BLaER1 (cell line): ENCODE results near the gene GAPVD1.

ENCODE experiments used
- H3K27ac ChIP-seq: shearing (Covaris generic); formaldehyde crosslinking; 2 replicates; pipeline ENCODE4 v1.8.1; 2022
- H3K27me3 ChIP-seq: shearing (Covaris generic); formaldehyde crosslinking; 2 replicates; pipeline ENCODE4 v1.8.1; 2022
- H3K36me3 ChIP-seq: shearing (Covaris generic); formaldehyde crosslinking; 2 replicates; pipeline ENCODE4 v1.8.1; 2022
- H3K4me1 ChIP-seq: shearing (Covaris generic); formaldehyde crosslinking; 2 replicates; pipeline ENCODE4 v1.8.1; 2022
- H3K4me2 ChIP-seq: shearing (Covaris generic); formaldehyde crosslinking; 2 replicates; pipeline ENCODE4 v1.8.1; 2022
- H3K4me3 ChIP-seq: shearing (Covaris generic); formaldehyde crosslinking; 2 replicates; pipeline ENCODE4 v1.8.1; 2022
- H3K9ac ChIP-seq: shearing (Covaris generic); formaldehyde crosslinking; 2 replicates; pipeline ENCODE4 v1.8.1; 2022
- H3K9me3 ChIP-seq: shearing (Covaris generic); formaldehyde crosslinking; 2 replicates; pipeline ENCODE4 v1.8.1; 2022
- H4K20me1 ChIP-seq: shearing (Covaris generic); formaldehyde crosslinking; 2 replicates; pipeline ENCODE4 v1.8.1; 2022
- Cebpa-rat ChIP-seq: shearing (Covaris generic); IDR thresholded peaks from 2 replicates; pipeline ENCODE4 v1.8.1; 2022

Gene GAPVD1

GRCh38 chr9:125238127-125238914 is 23.3 kb upstream of the GAPVD1 start:
- Histone ChIP-seq H3K9me3 (no peaks in the 10 kb centered on the region), H4K20me1 (peaks cover 74% of the 10 kb centered on the region), H3K4me3 (peak overlapping the region; percentile 82), H3K9ac (peak overlapping the region; percentile 97; the same call in 1 of the 2 replicates), H3K27me3 (no peaks in the 10 kb centered on the region), H3K36me3 (peaks cover 62% of the 10 kb centered on the region), H3K4me2 (peak overlapping the region; percentile 73), H3K27ac (no peak overlapping the region), H3K4me1 (peaks cover 51% of the 10 kb centered on the region)
- no peak for TF ChIP-seq Cebpa-rat

GRCh38 chr9:125238915-125239446 is 22.6 kb upstream of the GAPVD1 start:
- H3K4me1 ChIP-seq = peaks cover 51% of the 10 kb centered on the region
- H3K27ac ChIP-seq = no peak overlapping the region
- H3K4me3 ChIP-seq = peak overlapping the region; percentile 82
- peak overlapping the region; percentile 97; the same call in 1 of the 2 replicates for H3K9ac ChIP-seq
- H3K27me3 ChIP-seq = no peaks in the 10 kb centered on the region
- TF ChIP-seq Cebpa-rat = no peak
- H3K4me2 ChIP-seq = peak overlapping the region; percentile 73
- no peaks in the 10 kb centered on the region for H3K9me3 ChIP-seq
- peaks cover 56% of the 10 kb centered on the region for H3K36me3 ChIP-seq
- H4K20me1 ChIP-seq = peaks cover 69% of the 10 kb centered on the region

- Histone ChIP-seq H3K27me3 (no peaks in the 10 kb centered on the region), H3K4me1 (peaks cover 51% of the 10 kb centered on the region), H3K9me3 (no peaks in the 10 kb centered on the region), H3K27ac (peak overlapping the region; percentile 97), H4K20me1 (peaks cover 61% of the 10 kb centered on the region), H3K4me3 (peak overlapping the region; percentile 82), H3K36me3 (peaks cover 50% of the 10 kb centered on the region), H3K9ac (peak overlapping the region; percentile 97), H3K4me2 (peak overlapping the region; percentile 73)
- no peak for TF ChIP-seq Cebpa-rat
These were observed 21.7 kb upstream of the GAPVD1 start for GRCh38 chr9:125239631-125240597.

- Histone ChIP-seq H3K9ac (peak overlapping the region; percentile 97), H3K9me3 (no peaks in the 10 kb centered on the region), H3K4me2 (peak overlapping the region; percentile 73), H3K27ac (peak overlapping the region; percentile 97), H3K36me3 (peaks cover 43% of the 10 kb centered on the region), H3K27me3 (no peaks in the 10 kb centered on the region), H3K4me1 (peaks cover 49% of the 10 kb centered on the region), H3K4me3 (peak overlapping the region; percentile 82), H4K20me1 (peaks cover 54% of the 10 kb centered on the region)
- no peak for TF ChIP-seq Cebpa-rat
These were observed 21.0 kb upstream of the GAPVD1 start for GRCh38 chr9:125240649-125240999.

- Histone ChIP-seq H3K4me3 (peak within 1 kb of the TSS; percentile 82), H3K4me1 (peaks cover 43% of the 10 kb centered on the region), H3K27me3 (no peaks in the 10 kb centered on the region), H3K4me2 (peak within 1 kb of the TSS; percentile 91), H4K20me1 (peaks cover 48% of the 10 kb centered on the region), H3K9ac (peak within 1 kb of the TSS; percentile 97), H3K27ac (peak within 1 kb of the TSS; percentile 97), H3K9me3 (no peaks in the 10 kb centered on the region), H3K36me3 (peaks cover 37% of the 10 kb centered on the region)
- no peak for TF ChIP-seq Cebpa-rat
These were observed 20.4 kb upstream of the GAPVD1 start, which contains the start of gene HSPA5 for GRCh38 chr9:125241000-125241862. Gene HSPA5, minus strand, starts transcription at chr9:125241343. Its CDS starts 217 bp downstream, at chr9:125241126.

GRCh38 chr9:125241863-125242739 is 19.5 kb upstream of the GAPVD1 start:
- Histone ChIP-seq H3K27ac (peak overlapping the region; percentile 97), H3K27me3 (no peaks in the 10 kb centered on the region), H3K36me3 (peaks cover 28% of the 10 kb centered on the region), H4K20me1 (peaks cover 40% of the 10 kb centered on the region), H3K4me3 (peak overlapping the region; percentile 82), H3K9ac (peak overlapping the region; percentile 96), H3K9me3 (no peaks in the 10 kb centered on the region), H3K4me2 (peak overlapping the region; percentile 91), H3K4me1 (peaks cover 36% of the 10 kb centered on the region)
- TF ChIP-seq Cebpa-rat = no peak

- Histone ChIP-seq H3K4me2 (no peak overlapping the region), H3K27ac (no peak overlapping the region), H3K9ac (no peak overlapping the region), H3K9me3 (no peaks in the 10 kb centered on the region), H4K20me1 (peaks cover 22% of the 10 kb centered on the region), H3K27me3 (no peaks in the 10 kb centered on the region), H3K36me3 (peaks cover 11% of the 10 kb centered on the region), H3K4me3 (no peak overlapping the region), H3K4me1 (peaks cover 18% of the 10 kb centered on the region)
- no peak for TF ChIP-seq Cebpa-rat
These were observed 17.8 kb upstream of the GAPVD1 start for GRCh38 chr9:125243792-125244260.

GRCh38 chr9:125246261-125246667 is 15.4 kb upstream of the GAPVD1 start:
- no peak for TF ChIP-seq Cebpa-rat
- H3K27ac ChIP-seq = no peak overlapping the region

More at GRCh38 chr9:125246261-125246667, 15.4 kb upstream of the GAPVD1 start:
- Histone ChIP-seq H3K9me3 (no peaks in the 10 kb centered on the region), H4K20me1 (no peaks in the 10 kb centered on the region), H3K4me2 (no peak overlapping the region), H3K4me3 (no peak overlapping the region), H3K36me3 (no peaks in the 10 kb centered on the region), H3K27me3 (no peaks in the 10 kb centered on the region), H3K4me1 (peaks cover 8% of the 10 kb centered on the region), H3K9ac (no peak overlapping the region)
